ENCODE measurements around the gene OR6N1.

GRCh38 chr1:158813164-158813563 lies 41.2 kb upstream of the OR6N1 start:
- no peak for TF ChIP-seq CTCF (IDR thresholded peaks at IDR 0.05; ENCODE audit: low read depth, low read length)
- TF ChIP-seq MAX (IDR thresholded peaks at IDR 0.05; ENCODE audit: low read depth, low read length), result no peak

All from NB4 (cell line).